HG03342 (cell line): ENCODE data around the gene ZSCAN22.
"Not testable (repeated sequence)": the region's sequence is repeated elsewhere in the genome, so short reads cannot be mapped to it uniquely, and the experiment has no call there.

ENCODE experiments used
- ATAC-seq: cut with Tn5 transposase; IDR thresholded peaks from one replicate; pipeline ENCODE4 v1.9.1; 2021; ENCODE audit warnings: mild to moderate bottlenecking, moderate library complexity; ENCODE audit not compliant: unreplicated experiment

The ZSCAN22 gene

GRCh38 chr19:58368561-58369360 is 42.0 kb downstream of the ZSCAN22 start:
- no peak for ATAC-seq

- no peak for ATAC-seq
These were observed 45.7 kb downstream of the ZSCAN22 start for GRCh38 chr19:58372311-58373133.

GRCh38 chr19:58374200-58374599 is 47.4 kb downstream of the ZSCAN22 start:
- no peak for ATAC-seq

DNA sequence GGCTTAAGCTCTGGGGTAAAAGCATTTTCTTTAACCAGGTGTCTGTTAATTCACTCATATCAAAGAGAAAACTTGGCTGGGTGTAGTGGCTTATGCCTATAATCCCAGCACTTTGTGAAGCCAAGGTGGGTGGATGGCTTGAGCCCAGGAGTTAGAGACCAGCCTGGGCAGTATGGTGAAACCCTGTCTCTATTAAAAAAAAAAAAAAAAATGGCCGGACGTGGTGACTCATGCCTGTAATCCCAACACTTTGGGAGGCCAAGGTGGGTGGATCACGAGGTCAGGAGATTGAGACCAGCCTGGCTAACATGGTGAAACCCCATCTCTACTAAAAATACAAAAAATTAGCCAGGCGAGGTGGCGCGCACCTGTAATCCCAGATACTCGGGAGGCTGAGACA is 49.9 kb downstream of the ZSCAN22 start:
- ATAC-seq: not testable (repeated sequence)

GRCh38 chr19:58379246-58379645 is 52.5 kb downstream of the ZSCAN22 start:
- ATAC-seq: no peak

- no peak for ATAC-seq
These were observed 53.4 kb downstream of the ZSCAN22 start for GRCh38 chr19:58380037-58380661.

DNA sequence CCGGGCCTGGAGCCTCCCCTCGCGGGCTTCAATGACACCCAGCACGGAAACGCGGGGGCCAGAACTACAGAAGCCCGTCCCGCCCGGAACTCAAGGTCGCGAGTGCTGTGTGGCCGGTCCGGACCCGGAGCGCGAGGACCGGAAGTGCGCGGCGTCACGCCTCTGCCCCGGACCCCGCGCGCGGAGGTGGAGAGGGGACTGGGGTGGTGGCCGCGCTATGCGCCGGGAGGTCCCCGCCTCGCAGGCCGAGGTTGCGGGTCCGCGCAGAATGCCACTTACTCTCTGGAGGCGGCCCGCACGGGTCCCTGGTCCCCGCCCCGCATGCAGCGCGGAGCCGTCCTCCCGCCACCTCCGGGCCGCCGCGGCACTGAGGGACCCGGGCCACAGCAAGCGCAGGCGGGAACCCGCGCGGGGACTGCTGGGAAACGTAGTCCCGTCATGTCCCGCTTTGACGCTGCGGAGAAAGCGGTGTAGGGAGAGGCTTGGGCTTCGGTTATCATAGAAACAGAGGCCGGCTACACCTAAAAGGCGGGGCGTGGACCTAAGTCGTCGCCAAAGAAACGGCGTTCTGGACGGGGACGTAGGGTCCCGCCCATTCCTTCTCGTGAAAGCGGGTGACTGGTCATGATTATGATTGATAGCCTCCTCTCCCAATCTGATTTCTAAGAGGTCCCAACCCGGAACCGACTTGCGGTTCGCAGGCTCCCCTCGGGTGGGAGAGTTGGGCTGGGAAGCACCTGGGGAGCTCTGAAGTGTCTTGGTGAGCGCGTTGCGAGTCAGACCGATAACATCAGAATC is 54.1 kb downstream of the ZSCAN22 start, which contains the start of gene ZNF837:
ZNF837 (minus strand) TSS at position 369 of the 798 bp plus-strand sequence. CDS start 11,698 bp downstream, outside the sequence.
- peak; percentile 74 for ATAC-seq

GRCh38 chr19:58381460-58382212 is 54.8 kb downstream of the ZSCAN22 start:
- no peak for ATAC-seq

GRCh38 chr19:58382997-58383603 is 56.3 kb downstream of the ZSCAN22 start:
- no peak for ATAC-seq

- ATAC-seq: no peak
These were observed 58.6 kb downstream of the ZSCAN22 start for GRCh38 chr19:58385313-58385890.

GRCh38 chr19:58385891-58386575 is 59.2 kb downstream of the ZSCAN22 start:
- no peak for ATAC-seq

DNA sequence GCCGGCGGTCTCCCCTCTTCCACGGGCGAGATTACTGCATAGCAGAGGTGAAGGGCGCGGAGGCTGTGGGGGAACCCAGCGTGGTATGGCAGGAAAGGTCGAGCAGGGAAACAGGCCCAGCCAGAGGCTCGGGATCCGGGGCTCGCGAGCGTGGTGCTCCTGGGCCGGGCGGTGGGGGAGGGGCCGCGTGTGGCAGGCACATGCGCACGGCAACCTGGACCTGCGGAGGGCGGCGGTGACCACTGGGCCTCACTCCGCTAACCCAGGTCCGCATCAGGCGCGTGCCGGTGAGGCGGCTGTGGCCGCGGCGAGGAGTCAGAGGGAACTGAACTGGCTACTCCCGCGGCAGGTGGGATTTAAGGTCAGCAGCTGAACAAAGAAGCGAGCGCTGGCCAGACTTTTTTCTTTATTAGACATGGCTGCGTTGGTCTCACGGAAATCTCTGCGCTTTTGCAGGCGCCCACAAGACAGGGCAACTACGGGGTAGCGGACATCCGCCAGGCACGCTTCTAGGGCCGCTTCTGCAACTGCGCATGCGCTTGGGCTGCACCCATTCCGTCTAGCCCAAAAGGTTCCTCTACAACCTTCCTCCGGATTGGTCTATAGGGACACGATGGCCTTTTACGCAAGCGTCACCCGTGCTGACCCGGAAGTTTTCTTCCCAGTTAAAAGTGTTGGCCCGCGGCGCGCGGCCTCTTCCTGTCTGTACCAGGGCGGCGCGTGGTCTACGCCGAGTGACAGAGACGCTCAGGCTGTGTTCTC is 60.0 kb downstream of the ZSCAN22 start, which contains the start of gene RPS5:
RPS5 (plus strand) TSS at position 694 of the 762 bp plus-strand sequence. CDS start 869 bp downstream, outside the sequence.
- peak; percentile 88 for ATAC-seq

DNA sequence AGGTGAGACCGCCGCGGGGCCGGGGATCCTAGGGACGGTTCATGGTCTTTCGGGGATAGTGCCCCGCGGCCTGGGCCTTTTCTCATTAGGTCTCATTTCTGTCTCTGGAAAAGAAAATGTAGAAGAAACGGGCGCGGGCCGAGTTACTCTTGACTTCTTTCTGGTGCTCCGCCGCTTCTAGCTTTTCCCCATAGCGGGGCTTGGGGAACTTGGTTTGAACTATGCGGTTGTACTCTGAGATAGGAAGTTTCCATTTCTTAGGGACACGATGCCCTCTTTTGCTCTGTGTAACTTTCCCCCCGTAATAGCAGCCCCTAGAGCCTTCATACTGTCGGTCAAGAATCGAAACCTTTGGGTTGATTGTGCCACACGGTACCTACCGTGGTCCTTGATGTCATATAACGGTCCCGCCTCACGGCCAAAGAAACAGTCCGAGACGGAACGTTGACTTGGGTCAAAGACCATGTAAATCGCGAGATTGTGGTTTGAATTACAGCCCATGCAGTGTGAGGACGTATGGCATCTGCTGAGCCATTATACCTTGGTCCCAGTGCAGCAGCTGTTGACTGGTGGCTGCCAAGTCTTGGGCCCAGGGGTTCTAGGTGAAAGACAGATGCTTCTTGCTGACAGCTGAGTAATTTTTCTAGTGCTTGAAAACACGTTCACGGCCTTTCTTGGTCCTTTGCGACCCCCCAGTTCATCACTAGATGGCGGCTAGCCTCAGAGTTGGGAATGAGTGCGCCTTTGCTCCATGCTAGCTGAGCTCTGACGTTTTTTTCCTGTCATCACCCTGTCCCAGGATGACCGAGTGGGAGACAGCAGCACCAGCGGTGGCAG is 60.8 kb downstream of the ZSCAN22 start:
- peak; percentile 3 for ATAC-seq

- ATAC-seq: no peak
These were observed 61.4 kb downstream of the ZSCAN22 start for GRCh38 chr19:58388175-58388526.
